IMR-90 (cell line): Measurements from ENCODE around the gene ARFGAP2. TPM values are rescaled to one million over a fixed set of nuclear protein-coding genes. Genes with fewer than 3 reads are reported as not detected.

Source experiments
- ATAC-seq: fragments of 200-7000 bp; cut with Tn5 transposase; 2 replicates; pipeline ENCODE4 v1.9.1; 2020; ENCODE audit warnings: low read depth, mild to moderate bottlenecking, moderate library complexity
- BruUV-seq: library from RNA; stranded (reverse); fragments of 400-500 nt; replicated peaks from 2 replicates; lab custom pipeline; 2021; lab: Mats Ljungman, UMichigan
- CTCF ChIA-PET: fragments of 300-600 bp; formaldehyde crosslinking; extraction: SDS; loops from one replicate; lab custom pipeline; 2021; ENCODE audit warnings: antibody characterized with exemption; lab: Yijun Ruan, JAX
- POLR2A ChIA-PET: fragments of 300-600 bp; sonication (Branson Sonifier 250); formaldehyde crosslinking; loops from one replicate; lab custom pipeline; 2022; ENCODE audit warnings: antibody characterized with exemption; ENCODE audit not compliant: unreplicated experiment; lab: Charles Lee
- DNase-seq: peaks from one replicate; pipeline ENCODE4 v3.0.0; 2013
- H2AFZ ChIP-seq: replicated peaks from 2 replicates; pipeline ENCODE3; 2013; ENCODE audit warnings: low read length, mild to moderate bottlenecking; ENCODE audit not compliant: poor library complexity
- H2AK5ac ChIP-seq: 2 replicates; pipeline ENCODE4 v1.6.1; 2013; ENCODE audit warnings: low read depth, low read length, inconsistent platforms
- H2AK9ac ChIP-seq: replicated peaks from 2 replicates; pipeline ENCODE3; 2013; ENCODE audit warnings: mild to moderate bottlenecking, low read depth, low read length, moderate library complexity; ENCODE audit not compliant: poor library complexity
- H2BK120ac ChIP-seq: 2 replicates; pipeline ENCODE4 v1.6.1; 2013; ENCODE audit warnings: low read depth, low read length, inconsistent platforms
- H2BK15ac ChIP-seq: 3 replicates; pipeline ENCODE4 v1.6.1; 2013; ENCODE audit warnings: low read depth, low read length, inconsistent platforms
- H2BK20ac ChIP-seq: 2 replicates; pipeline ENCODE4 v1.6.1; 2013; ENCODE audit warnings: low read depth, mild to moderate bottlenecking, inconsistent platforms, low read length, moderate library complexity
- H2BK5ac ChIP-seq: 2 replicates; pipeline ENCODE4 v1.6.1; 2013; ENCODE audit warnings: mild to moderate bottlenecking, low read depth, low read length, inconsistent platforms; ENCODE audit not compliant: poor library complexity, severe bottlenecking
- H3K14ac ChIP-seq: replicated peaks from 2 replicates; pipeline ENCODE4 v1.6.1; 2013; ENCODE audit warnings: low read depth, low read length, inconsistent platforms
- H3K18ac ChIP-seq: 2 replicates; pipeline ENCODE4 v1.6.1; 2013; ENCODE audit warnings: low read depth, low read length, control low read depth
- H3K23ac ChIP-seq: 2 replicates; pipeline ENCODE4 v1.6.1; 2013; ENCODE audit warnings: low read depth, low read length, inconsistent platforms
- H3K27ac ChIP-seq: 2 replicates; pipeline ENCODE4 v1.5.1; 2013; ENCODE audit warnings: mild to moderate bottlenecking, control low read depth, low read length; ENCODE audit not compliant: insufficient read depth
- H3K27me3 ChIP-seq: 2 replicates; pipeline ENCODE4 v1.6.1; 2013; ENCODE audit warnings: low read length; ENCODE audit not compliant: control insufficient read depth, insufficient read depth
- H3K36me3 ChIP-seq: 2 replicates; pipeline ENCODE4 v1.6.1; 2013; ENCODE audit warnings: low read length, mixed read lengths; ENCODE audit not compliant: control insufficient read depth, insufficient read depth
- H3K4ac ChIP-seq: 2 replicates; pipeline ENCODE4 v1.6.1; 2013; ENCODE audit warnings: low read depth, low read length, inconsistent platforms
- H3K4me1 ChIP-seq: 2 replicates; pipeline ENCODE4 v1.6.1; 2013; ENCODE audit warnings: low read length, mixed read lengths; ENCODE audit not compliant: control insufficient read depth, insufficient read depth
- H3K4me2 ChIP-seq: 2 replicates; pipeline ENCODE4 v1.6.1; 2013; ENCODE audit warnings: low read depth, mild to moderate bottlenecking, control low read depth, low read length, moderate library complexity
- H3K4me3 ChIP-seq: 2 replicates; pipeline ENCODE4 v1.5.1; 2013; ENCODE audit warnings: low read depth, mild to moderate bottlenecking, control low read depth, low read length, moderate library complexity; ENCODE audit not compliant: insufficient read depth
- H3K56ac ChIP-seq: 2 replicates; pipeline ENCODE4 v1.6.1; 2013; ENCODE audit warnings: low read length, inconsistent platforms; ENCODE audit not compliant: insufficient read depth; ENCODE audit errors: extremely low read depth
- H3K79me1 ChIP-seq, 2 experiments: 2 replicates each; pipeline ENCODE4 v1.6.1; 2013; ENCODE audit warnings: low read length in 2 of 2, inconsistent platforms in 1 of 2, low read depth in 1 of 2
- H3K9ac ChIP-seq: 2 replicates; pipeline ENCODE4 v1.6.1; 2013; ENCODE audit warnings: low read depth, low read length, control low read depth
- H3K9me1 ChIP-seq: 2 replicates; pipeline ENCODE4 v1.6.1; 2013; ENCODE audit warnings: low read length, inconsistent platforms; ENCODE audit not compliant: insufficient read depth
- H3K9me3 ChIP-seq: 2 replicates; pipeline ENCODE4 v1.6.1; 2013; ENCODE audit warnings: low read length; ENCODE audit not compliant: control insufficient read depth, insufficient read depth
- H4K20me1 ChIP-seq: 2 replicates; pipeline ENCODE4 v1.6.1; 2013; ENCODE audit warnings: low read length, inconsistent platforms; ENCODE audit not compliant: insufficient read depth
- H4K5ac ChIP-seq: 2 replicates; pipeline ENCODE4 v1.6.1; 2013; ENCODE audit warnings: mild to moderate bottlenecking, low read depth, low read length, control low read depth
- H4K8ac ChIP-seq, 2 experiments: 2 replicates each; pipeline ENCODE4 v1.6.1; 2013; ENCODE audit warnings: low read depth in 2 of 2, low read length in 2 of 2, control low read depth in 1 of 2, inconsistent platforms in 1 of 2
- H4K91ac ChIP-seq: 2 replicates; pipeline ENCODE4 v1.6.1; 2013; ENCODE audit warnings: low read depth, low read length, inconsistent platforms; ENCODE audit not compliant: insufficient read depth
- BHLHE40 ChIP-seq: fragments of 150-350 bp; IDR thresholded peaks from 2 replicates; pipeline ENCODE4 v1.6.1; 2016; ENCODE audit warnings: mild to moderate bottlenecking, low read depth, low read length
- POLR2A ChIP-seq: IDR thresholded peaks from 2 replicates; pipeline ENCODE4 v1.6.1; 2012; ENCODE audit warnings: mild to moderate bottlenecking, low read depth, low read length
- RCOR1 ChIP-seq: IDR thresholded peaks from 2 replicates; pipeline ENCODE4 v1.6.1; 2012; ENCODE audit warnings: mild to moderate bottlenecking, low read length, improper control_type of control experiment; ENCODE audit not compliant: insufficient replicate concordance
- SMC3 ChIP-seq: fragments of 150-350 bp; IDR thresholded peaks from 2 replicates; pipeline ENCODE4 v1.6.1; 2016; ENCODE audit warnings: low read depth, mild to moderate bottlenecking, antibody characterized with exemption, low read length, moderate library complexity
- dilution Hi-C: fragments of 300-500 bp; cut with HindIII; formaldehyde crosslinking; loops from one replicate; pipeline ENCODE4 v1.14.3; 2018; ENCODE audit warnings: low sequenced_read_pairs; ENCODE audit not compliant: unreplicated experiment
- in situ Hi-C: fragments of 300-500 bp; cut with MboI; formaldehyde crosslinking; loops from 3 replicates; pipeline ENCODE4 v1.14.3; 2019; ENCODE audit warnings: low sequenced_read_pairs, inconsistent platforms, mixed read lengths
- intact Hi-C: fragments of 100-400 bp; cut with micrococcal nuclease; formaldehyde crosslinking; loops from 2 replicates; pipeline ENCODE4 v1.10.0; 2022
- polyA plus RNA-seq, 3 experiments: library from polyadenylated mRNA; depleted of rRNA; stranded (reverse); fragments of >200 nt; gene quantifications; 2 replicates each; pipeline ENCODE4 v1.2.3, GENCODE V29; 2012; ENCODE audit warnings: low replicate concordance in 1 of 3
- total RNA-seq: library from RNA; depleted of rRNA; stranded (reverse); fragments of >200 nt; gene quantifications from 2 replicates; pipeline ENCODE4 v1.2.3, GENCODE V29; 2012
- TF ChIP-seq, protein P1 (sequence below): fragments of 150-350 bp; IDR thresholded peaks from 2 replicates; pipeline ENCODE4 v1.6.1; 2017; ENCODE audit warnings: mild to moderate bottlenecking, antibody characterized with exemption, low read length, low read depth

The ARFGAP2 gene
- total and polyA plus RNA-seq, 2 of the 4 experiments (the other 2 are of a cell fraction): 54.7 to 87.8 TPM

DNA sequence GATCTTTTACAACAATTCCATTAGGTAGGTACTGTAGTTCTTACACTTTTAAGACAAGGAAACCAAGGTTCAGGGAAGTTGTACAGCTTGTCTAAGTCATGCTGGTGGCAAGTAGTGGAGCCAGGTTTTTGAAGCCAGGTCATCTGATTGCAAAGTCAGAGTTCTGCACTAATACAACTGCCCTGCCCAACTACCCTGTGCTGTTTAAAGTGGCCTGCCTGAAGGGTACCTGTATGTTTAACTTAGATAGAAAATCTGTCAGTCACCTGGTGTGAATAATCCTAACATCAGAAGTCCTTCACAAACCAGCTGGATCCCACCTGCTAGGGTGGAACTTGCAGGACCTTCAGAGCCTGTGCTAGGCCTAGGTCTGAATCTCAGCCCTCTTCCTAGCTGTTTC lies 44.2 kb downstream of the ARFGAP2 start:
- TF ChIP-seq POLR2A: no peak
- no peak for TF ChIP-seq SMC3
- no peak for TF ChIP-seq RCOR1
- TF ChIP-seq, protein P1, sequence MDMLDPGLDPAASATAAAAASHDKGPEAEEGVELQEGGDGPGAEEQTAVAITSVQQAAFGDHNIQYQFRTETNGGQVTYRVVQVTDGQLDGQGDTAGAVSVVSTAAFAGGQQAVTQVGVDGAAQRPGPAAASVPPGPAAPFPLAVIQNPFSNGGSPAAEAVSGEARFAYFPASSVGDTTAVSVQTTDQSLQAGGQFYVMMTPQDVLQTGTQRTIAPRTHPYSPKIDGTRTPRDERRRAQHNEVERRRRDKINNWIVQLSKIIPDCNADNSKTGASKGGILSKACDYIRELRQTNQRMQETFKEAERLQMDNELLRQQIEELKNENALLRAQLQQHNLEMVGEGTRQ: no peak
- TF ChIP-seq BHLHE40: no peak
- in situ Hi-C loops: no loop called here

More for the DNA sequence above, 44.2 kb downstream of the ARFGAP2 start:
- Histone ChIP-seq H3K18ac (no peak overlapping the region), H3K27me3 (no peaks in the 10 kb centered on the region), H2BK120ac (no peak overlapping the region), H4K91ac (no peak overlapping the region), H3K4me1 (no peaks in the 10 kb centered on the region), H2BK15ac (no peak overlapping the region), H4K20me1 (no peaks in the 10 kb centered on the region), H2AK5ac (no peak overlapping the region), H3K36me3 (no peaks in the 10 kb centered on the region), H3K14ac (no peak overlapping the region), H3K27ac (no peak overlapping the region), H3K4ac (no peak overlapping the region), H2BK20ac (no peak overlapping the region), H3K23ac (no peak overlapping the region), H3K56ac (no peak overlapping the region), H2BK5ac (no peak overlapping the region), H3K4me2 (no peak overlapping the region), H3K9ac (no peak overlapping the region), H2AK9ac (no peak overlapping the region), H2AFZ (no peak overlapping the region), H4K8ac (no peak overlapping the region), H3K9me1 (peaks cover 3% of the 10 kb centered on the region; the same call in 1 of the 2 replicates), H3K9me3 (no peaks in the 10 kb centered on the region), H4K5ac (no peak overlapping the region), H3K4me3 (no peak overlapping the region), H3K79me1 (no peaks in the 10 kb centered on the region)
- ChIA-PET CTCF (interaction anchor here (0.5 kb wide), 1 partner anchor 109 kb away, joined by 3 read pairs; no protein-coding TSS in a partner anchor), POLR2A (no interaction called here)
- ATAC-seq (no peak), DNase-seq (no peak)
- intact Hi-C loops (no loop called here), dilution Hi-C loops (no loop called here)
- BruUV-seq: no TSS peak
